Measurements from ENCODE around the gene BCL11B.

- TF ChIP-seq GATA3 (IDR thresholded peaks at IDR 0.05; ENCODE audit: low read depth, low read length), result no peak
- TF ChIP-seq GATA2 (IDR thresholded peaks at IDR 0.05; ENCODE audit: low read depth, low read length), result no peak
These were observed 26.2 kb downstream of the BCL11B start for GRCh38 chr14:99245564-99246511.

All from SH-SY5Y (cell line).